Islet precursor cell (in vitro differentiated cells): ENCODE measurements around the gene SIK2.
"Not testable (repeated sequence)": the region's sequence is repeated elsewhere in the genome, so short reads cannot be mapped to it uniquely, and the experiment has no call there.

ENCODE experiments used
- DNase-seq: peaks from one replicate; pipeline ENCODE4 v3.0.0-alpha.2; 2018

The SIK2 gene

DNA sequence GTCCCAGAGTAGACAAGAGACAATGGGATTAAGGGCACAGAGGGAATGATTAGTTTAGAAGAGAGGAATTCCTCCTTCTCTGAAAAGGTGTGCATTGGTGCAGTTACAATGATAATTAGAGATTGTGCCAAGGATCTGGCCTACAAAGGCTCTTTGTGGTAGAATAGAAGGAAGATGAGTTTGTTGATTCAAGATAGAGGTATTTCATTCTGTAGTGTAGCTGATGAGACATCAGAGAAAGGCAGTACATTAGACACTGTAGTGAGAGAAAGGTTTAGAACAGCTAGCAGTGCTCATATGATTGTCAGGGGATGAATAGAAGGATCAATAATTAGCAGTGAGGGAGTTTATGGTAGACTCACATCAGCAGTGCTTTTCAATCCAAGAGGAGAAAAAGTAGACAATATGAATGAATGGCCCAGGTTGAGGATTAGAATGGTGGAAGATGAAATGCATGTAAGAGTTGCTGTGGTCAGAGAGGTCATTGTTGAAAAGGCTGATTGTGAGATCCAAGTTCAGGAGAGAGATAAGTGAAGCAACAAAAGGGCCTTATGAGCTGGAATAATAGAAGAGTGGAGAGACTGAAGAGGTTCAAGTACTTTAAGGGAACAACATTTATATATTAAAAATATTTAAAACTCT is 28.9 kb downstream of the SIK2 start:
- DNase-seq: no peak

DNA sequence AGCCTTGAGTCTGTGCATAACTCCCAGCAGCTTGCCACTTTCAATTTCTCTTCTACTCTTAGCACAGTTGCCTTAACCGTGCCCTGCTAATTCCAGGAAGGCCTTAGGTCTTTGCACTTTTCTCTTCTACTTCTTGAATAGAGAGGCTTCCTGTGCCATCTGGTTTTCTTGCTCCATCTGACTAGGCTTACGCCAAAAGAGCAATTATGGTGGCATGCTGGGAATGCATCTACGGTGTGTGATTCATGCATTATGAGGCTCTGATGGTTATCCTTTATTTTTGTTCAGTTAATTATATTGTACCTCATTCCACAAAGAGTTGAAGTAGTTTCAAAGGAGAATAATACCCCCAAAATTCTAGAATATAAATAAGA is 29.4 kb downstream of the SIK2 start:
- peak; percentile 75 for DNase-seq

DNA sequence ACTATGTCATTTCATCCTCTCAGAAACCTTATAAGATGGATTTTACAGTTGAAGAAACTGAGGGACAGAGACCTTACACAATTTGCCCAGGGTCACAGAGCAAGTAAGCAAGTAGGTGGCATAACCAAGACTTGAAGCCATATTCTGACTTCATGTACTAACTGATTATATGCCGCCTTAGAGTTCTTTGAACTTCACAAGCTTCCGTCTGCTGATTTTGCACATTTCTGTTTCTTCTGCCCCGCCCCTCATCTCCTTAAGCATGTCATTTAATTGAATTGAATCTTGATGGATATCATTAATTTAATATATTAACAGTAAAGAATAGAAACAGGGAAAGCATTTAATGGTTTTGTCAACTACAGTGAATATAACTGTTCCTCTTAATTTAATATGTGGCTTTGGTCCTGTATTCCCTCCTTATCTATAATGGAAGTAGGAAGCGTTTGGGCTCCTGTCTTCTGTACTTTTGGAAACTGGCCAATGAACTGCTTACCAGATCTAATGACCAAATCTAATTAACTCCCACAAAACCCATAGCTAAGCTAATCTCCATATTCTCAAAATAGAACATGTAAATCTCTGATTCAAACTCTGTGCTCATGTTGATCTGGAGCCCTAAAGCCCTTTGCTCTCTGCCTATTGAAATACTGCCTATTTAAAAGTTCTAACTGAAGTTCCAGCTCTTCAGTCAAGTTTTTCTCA is 30.4 kb downstream of the SIK2 start:
- DNase-seq: no peak

DNA sequence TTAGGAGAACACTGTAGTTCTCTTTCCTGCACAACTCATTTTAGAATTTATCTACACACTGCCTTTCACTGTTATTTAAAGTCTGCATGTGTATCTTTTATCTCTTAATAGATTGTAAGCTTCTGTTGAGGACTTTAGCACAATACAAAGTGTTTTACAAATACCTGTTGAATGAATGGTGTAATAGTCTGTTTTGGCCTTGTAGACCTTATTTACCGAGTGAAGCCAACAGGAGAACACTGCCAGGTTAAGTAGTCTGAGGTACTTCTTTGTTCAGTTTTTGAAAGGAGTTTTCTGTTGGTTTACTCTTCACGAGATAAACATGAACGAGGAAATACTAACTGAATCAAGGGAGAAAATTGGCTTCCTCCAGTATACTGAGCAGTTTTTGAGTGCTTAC is 31.0 kb downstream of the SIK2 start:
- DNase-seq: no peak

DNA sequence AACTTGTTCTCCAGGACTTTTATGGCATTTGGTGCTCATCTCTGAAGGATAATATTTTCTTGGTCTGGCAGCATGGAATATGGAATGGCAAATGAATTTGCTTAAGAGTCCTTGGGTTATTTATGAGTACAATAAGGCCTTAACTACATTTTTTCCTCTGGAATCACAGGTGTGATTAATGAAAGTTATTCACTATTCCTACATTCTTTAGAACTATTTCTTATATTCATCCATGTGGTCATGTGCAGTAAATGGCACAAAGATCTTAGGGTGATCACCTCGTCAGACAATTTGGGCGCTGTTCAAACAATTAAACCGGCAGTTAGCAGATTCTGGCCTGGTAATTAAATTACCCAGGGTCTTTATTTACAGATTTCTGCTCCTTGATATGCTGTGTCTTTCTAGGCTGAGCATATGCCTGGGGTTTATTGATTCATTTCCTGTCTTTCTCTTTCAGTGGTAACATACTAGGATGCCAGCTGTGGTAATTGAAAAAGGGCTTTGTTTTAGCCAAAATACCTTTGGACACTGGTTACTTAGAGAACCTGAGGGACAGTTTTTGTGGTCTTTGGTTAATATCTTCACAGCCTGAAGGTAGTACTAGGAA is 31.6 kb downstream of the SIK2 start:
- no peak for DNase-seq

DNA sequence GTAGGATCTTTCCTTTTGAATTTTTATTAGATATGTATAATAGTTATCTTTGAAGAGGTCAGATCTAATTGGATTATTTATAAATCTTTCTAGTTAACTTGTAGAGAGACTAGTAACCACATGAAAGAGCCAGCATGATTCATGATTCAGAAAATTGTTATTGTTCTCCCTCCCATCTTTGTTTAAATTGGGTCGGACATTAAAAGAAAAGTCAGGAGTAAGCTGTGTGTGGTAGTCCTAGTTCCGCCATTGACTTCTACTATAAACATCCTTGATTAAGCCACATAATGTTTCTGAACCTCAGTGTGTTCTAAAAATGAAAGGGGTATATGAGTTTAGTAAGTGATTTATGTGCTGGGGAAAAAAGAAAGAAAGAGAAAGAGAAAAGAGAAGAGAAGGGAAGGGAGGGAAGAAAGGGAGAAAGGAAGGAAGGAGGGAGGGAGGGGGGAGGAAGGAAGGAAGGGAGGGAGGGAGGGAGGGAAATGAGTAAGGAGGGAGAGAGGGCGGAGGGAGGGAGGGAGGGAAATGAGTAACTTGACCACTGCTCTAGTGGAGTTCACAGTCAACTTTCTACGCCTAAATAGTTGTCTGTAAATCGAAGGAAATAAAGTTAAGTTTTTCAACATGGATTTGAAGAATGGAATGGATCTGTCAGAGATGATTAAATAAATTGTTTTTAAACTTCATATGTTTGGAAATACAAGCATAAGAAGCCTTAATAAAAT is 32.9 kb downstream of the SIK2 start:
- DNase-seq: no peak

DNA sequence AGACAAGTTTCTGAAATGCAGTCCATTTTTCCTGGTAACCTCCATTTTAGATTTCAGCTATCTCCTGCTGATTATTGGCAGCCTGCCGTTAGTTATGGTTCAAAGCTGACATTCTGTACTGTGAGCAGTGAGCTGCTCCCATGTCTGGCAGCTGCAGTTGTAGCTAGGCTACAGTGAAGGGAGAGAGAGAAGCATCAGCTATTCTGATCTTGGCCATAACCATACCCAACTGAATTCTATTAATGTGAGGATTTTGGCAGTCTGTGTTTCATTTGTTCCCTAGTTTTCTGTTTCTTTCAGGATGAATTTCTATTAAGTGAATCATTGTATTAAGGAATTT is 33.4 kb downstream of the SIK2 start:
- DNase-seq: no peak

DNA sequence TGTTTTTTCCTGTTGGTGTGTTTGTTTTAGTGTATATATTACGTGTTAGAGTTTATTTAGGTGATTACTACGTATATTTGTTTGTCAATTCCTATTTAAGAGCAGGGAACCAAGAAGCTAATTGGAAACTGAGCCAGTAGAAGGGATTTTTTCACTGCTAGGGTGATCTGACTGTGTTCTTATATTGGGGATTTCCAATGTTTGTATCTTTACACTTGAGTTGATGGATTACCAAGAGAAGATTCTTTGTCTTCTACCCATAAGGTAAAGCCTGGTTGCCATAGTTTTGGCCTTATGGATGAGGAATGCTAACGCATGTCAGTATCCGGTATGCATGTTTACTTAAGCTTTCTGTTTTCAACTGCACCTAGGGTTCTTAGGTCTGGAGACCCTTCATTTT is 35.6 kb downstream of the SIK2 start:
- DNase-seq: no peak

DNA sequence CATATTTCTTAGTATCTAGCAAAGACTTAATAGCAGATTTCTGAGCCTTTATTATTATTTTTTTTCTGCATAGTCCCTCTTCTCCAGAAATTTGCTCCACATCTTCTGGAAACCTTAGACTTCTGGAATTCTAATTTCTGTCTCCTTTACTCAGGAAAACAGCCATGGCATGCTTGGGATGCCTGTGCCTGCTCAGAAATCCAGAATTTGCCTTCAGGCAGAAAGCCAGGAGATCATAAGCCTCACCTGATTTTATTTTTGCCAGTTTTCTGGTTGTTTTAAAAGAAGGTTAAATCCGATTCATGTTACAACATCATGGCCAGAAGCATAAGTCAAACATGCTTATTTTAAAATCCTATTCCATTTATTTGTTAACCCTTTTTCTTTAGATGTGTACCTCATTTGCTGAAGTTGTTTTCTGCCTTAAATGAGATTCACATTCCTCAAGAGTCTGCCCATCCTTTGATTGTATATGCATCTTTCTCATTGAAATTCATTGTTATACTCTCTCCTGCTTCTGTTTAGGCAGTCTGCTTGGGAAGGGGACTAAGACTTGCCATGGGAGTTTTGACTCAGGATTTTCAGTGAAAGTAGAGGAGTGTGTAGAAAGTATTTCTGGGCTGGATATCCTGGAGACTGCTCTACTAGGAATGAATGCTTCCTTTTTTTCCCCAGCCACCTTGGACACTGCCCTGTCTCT is 37.1 kb downstream of the SIK2 start:
- DNase-seq: peak; percentile 68

DNA sequence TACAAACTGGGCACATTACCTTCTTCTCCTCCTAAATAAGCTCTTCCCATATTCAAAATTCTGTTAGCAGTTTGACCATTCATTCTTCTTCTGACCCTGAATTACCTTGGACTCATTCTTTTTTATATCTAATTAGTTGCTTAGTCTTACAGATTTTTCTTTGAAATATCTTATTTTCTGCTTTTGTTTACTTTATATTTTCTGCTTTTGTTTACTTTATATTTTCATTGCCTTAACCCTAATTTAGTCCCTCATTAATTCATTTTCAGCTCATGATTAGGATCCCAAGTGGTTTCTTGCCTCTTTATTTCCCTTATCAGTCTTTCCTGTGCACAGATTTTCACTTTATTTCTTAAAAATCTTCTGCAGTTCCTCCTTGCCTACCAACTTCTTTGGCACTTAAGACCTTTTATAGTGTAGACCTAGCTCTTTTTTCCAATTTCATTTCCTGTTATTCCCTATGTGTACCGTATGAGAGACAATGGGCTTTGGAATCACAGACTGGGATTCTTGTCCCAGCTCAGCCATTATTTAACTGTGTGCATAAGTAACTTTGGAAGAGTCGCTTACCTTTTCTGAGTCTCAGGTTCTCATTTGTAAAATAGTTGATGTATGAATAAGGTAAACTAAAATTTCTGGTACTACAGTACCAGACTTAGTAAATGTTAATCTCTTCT is 39.2 kb downstream of the SIK2 start:
- DNase-seq: no peak

DNA sequence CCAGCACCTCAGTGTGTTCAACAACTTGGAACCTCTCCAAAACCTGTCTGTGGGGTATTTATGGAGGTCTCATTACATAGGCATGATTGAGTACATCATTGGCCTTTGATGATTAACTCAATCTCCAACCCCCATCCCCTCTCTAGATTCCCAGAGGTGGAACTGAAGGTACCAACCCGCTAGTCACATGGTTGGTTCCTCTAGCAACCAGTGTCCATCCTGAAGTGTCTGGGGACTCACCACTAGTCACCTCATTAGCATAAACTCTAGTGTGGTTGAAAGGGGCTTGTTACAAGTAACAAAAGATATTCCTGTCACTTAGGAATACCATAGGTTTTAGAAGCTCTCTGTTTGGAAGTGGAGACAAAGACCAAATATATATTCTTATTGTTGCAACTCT is 40.3 kb downstream of the SIK2 start:
- DNase-seq: no peak

DNA sequence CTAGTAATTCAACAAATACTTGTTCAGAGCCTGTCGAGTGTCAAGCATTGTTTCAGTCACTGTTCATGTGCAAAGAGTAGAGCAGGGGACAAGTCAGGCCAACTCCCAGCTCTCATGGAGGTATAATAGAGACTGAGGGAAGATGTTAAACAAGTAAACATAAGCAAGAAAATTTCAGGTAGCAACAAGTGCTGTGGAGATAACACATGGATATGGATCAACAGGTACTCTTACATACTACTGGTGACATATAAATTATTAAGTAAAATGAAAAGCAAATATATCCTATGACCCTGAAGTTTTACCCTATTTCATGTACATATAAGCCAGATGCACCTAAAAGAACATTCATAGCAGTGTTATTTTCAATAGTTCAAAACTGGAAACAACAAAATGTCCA is 42.7 kb downstream of the SIK2 start:
- no peak for DNase-seq

DNA sequence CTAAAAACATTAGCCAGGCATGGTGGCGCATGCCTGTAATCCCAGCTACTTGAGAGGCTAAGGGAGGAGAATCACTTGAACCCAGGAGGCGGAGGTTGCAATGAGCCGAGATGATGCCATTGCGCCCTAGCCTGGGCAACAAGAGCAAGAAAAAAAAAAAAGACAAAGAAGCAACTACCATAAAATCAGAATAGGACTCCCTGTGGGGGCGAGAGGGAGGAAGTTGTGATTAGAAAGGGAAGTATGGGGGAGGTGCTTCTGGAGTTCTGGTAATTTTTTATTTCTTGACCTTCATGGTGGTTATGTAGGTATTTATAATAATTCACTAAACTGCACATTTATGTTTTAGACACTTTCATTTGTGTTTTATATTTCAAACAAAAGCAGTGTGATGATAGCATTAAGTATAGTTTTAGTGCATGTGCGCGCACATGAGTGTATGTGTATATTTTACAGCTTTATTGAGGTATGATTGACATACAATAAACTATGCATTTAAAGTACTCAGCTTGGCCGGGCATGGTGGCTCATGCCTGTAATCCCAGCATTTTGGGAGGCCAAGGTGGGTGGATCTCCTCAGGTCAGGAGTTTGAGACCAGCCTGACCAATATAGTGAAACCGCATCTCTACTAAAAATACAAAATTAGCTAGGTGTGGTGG is 43.5 kb downstream of the SIK2 start:
- DNase-seq: no peak

DNA sequence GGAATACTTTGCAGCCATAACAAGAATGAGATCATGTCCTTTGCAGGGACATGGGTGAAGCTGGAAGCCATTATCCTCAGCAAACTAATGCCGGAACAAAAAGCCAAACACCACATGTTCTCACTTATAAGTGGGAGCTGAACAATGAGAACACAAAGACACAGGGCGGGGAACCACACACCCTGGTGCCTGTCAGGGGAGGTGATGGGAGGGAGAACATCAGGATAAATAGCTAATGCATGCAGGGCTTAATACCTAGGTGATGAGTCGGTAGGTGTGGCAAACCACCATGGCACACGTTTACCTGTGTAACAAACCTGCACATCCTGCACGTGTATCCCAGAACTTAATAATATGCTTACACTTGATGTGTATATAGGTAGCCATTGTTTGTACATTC is 49.1 kb downstream of the SIK2 start:
- DNase-seq: not testable (repeated sequence)

DNA sequence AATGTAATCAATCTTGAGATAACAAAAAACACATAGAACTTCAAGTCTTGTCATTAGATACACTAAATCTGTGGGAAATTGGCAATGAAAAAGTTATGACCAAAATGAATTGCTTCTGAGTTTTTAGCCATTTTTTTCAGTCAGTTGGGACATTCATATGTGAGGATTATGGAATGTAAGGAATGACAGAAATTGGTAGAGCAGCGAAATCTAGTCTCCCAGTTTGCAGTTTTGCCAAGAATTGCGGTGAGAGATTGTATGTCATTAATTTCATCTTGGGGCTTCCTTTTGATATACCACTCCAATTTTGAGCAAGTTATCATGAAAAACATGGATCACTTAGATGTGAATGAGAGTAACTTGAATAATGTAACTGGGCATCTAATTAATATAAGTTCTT is 49.9 kb downstream of the SIK2 start:
- DNase-seq: no peak

DNA sequence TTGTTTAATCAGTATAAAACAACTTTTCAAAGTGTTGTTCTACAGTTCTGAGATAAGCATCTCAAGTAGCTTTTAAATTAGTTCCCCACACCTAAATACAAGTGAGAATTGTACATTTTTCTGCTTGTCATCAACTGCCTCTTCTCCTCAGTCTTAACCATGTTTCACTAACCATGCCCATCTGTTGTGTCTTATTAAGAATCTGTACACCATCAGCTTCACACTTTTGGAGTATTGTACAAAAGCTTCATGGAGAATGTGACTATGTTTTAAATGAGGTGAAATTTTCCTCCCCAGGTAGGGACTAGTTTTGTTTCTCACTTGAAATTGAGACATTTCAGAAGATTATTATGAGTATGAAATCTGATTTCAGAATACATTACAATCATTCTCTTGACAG is 52.4 kb downstream of the SIK2 start:
- DNase-seq: no peak

DNA sequence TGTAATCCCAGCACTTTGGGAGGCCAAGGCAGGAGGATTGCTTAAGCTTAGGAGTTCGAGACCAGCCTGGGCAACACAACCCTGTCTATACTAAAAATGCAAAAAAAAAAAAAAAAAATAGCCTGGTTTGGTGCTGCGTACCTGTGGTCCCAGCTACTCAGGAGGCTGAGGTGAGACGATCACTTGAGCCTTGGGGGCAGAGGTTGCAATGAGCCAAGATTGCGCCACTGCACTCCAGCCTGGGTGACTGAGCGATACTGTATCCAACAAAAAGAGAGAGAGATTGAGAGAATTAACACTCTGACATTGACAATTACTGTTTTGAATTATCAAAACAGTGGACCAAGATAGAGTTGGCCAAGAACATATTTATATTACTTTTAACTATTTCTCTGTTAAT is 53.7 kb downstream of the SIK2 start:
- DNase-seq: no peak

DNA sequence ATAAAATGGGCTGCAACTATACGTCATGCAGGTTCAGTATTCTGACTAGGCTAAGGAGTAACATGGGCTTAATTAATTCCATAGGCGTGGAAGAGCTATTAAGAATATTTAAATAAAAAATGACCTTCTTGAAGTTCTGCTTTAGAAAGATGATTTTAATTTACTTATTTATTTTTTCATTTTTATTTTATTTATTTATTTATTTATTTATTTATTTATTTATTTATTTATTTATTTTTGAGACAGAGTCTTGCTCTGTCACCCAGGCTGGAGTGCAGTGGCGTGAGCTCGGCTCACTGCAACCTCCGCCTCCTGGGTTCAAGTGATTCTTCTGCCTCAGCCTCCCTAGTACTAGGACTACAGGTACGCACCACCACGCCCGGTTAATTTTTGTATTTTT is 55.7 kb downstream of the SIK2 start:
- not testable (repeated sequence) for DNase-seq

DNA sequence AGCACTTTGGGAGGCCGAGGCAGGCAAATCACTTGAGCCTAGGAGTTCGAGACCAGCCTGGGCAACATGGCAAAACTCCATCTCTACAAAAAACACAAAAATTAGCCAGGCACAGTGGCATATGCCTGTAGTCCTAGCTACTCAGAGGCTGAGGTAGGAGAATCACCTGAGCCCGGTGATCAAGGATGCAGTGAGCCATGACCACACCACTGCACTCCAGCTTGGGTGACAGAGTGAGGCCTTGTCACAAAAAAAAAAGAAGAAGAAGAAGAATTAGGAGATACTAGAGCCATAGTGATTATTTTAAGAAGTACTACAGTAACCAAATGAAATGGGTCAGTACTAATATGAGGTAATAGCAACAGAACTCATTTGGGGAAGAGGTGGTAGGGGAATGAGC is 56.2 kb downstream of the SIK2 start:
- not testable (repeated sequence) for DNase-seq

DNA sequence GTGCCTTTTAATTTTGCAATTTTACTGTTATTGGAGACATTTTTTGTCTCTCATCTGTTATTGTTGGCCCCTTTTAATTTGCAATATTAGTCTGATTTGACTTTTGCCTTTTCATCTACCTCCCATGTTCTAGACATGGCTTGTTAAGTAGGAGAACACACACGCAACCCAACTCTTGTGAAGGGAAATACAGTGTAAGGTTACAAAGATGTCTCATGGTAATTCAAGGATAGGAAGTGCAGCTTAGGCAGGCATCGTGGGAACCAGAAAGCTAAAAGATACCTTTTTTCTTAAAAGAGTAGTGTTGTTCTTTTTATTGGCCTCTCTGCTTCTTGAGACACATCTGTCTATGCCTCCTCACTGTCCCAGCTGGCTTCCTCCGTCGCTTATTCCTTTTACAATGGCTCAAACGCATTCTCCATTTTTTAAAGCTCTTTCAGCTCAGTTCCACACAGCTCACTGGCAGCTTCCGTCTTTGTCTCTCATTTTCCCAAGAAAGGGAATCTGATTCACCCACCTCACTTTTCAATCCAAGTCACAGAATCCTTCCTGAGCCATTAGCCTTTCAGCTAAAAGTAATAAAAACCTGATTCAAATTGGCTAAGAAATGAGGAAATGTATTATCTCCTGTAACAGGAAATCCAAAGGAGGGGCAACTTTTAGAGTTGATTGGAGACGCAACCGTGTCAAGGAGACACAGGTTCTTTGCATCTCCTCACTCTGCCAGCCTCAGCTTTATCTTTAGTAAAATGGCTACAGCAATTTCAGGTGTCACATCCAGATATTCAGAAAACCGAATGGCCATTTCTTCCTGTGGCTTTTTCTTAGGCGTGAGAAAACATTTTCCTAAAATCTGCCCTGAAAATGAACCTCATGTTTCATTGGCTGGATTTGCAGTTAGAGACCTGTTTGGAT is 57.2 kb downstream of the SIK2 start:
- DNase-seq: no peak

DNA sequence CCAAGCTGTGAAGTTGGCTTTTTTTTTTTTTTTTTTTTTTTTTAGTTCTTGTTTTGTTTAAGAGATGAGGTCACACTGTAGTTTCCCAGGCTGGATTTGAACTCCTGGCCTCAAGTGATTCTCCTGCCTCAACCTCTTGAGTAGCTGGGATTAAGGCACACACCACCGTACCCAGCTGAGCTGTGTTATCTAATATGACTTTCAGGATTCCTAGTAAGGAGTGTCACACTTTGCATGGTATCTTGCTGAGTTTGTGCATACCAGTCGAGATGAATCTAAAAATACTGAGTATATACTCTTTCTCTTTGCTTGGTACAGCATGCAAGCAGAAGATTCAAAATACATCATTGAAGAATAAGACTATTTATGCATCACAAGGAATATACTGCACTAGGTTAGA is 58.6 kb downstream of the SIK2 start:
- no peak for DNase-seq
